ENCODE measurements around the gene PRKAB1.

PRKAB1 gene

DNA sequence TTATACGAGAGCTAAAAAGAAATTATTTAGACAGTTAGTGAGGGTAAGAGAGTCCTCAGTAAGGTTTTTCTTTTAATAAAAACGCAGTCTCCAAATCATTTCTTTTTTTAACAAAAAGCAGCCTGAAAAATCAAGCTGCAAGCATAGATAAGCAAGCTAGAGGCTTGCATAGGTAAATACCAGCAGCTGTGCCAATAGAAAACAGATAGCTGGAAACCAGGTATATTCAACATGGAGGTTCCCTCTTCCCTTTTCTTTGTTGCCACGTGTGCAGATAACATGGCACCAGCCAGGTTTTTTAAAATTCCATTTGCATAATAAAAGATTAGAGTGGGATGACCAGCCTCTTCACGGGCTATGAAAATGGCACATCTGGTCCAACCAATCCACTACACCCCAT lies 6.1 kb upstream of the PRKAB1 start:
- DNase-seq (ENCODE audit: low read depth) = no peak
- TF ChIP-seq, protein P1, sequence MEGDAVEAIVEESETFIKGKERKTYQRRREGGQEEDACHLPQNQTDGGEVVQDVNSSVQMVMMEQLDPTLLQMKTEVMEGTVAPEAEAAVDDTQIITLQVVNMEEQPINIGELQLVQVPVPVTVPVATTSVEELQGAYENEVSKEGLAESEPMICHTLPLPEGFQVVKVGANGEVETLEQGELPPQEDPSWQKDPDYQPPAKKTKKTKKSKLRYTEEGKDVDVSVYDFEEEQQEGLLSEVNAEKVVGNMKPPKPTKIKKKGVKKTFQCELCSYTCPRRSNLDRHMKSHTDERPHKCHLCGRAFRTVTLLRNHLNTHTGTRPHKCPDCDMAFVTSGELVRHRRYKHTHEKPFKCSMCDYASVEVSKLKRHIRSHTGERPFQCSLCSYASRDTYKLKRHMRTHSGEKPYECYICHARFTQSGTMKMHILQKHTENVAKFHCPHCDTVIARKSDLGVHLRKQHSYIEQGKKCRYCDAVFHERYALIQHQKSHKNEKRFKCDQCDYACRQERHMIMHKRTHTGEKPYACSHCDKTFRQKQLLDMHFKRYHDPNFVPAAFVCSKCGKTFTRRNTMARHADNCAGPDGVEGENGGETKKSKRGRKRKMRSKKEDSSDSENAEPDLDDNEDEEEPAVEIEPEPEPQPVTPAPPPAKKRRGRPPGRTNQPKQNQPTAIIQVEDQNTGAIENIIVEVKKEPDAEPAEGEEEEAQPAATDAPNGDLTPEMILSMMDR (IDR thresholded peaks at IDR 0.05; ENCODE audit: low read length, missing control alignments) = no peak
- no peak overlapping the region for H3K4me3 ChIP-seq (replicated peaks; ENCODE audit: low read depth, low read length)

DNA sequence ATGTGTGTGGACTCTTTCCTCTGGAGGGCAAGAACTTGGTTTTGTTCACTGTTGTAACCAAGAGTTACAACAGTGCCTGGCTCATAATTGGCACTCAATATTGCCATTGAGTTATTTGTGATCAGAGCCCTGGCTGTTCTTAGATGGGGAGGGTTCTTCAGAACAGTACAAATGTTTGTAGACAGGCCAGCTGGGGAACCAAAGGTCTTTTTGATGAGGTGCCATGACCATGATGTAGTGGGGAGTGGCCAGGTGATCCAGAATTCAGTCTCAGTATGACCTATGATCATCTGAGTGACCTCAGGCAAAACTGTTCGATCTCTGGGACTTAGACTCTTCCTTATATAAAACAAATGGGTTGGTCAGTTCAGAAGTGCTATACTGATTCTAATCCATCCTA lies 3.3 kb upstream of the PRKAB1 start:
- H3K4me3 ChIP-seq (replicated peaks; ENCODE audit: low read depth, low read length) = no peak overlapping the region
- DNase-seq (ENCODE audit: low read depth) = no peak
- TF ChIP-seq, protein P1 (IDR thresholded peaks at IDR 0.05; ENCODE audit: low read length, missing control alignments) = no peak

DNA sequence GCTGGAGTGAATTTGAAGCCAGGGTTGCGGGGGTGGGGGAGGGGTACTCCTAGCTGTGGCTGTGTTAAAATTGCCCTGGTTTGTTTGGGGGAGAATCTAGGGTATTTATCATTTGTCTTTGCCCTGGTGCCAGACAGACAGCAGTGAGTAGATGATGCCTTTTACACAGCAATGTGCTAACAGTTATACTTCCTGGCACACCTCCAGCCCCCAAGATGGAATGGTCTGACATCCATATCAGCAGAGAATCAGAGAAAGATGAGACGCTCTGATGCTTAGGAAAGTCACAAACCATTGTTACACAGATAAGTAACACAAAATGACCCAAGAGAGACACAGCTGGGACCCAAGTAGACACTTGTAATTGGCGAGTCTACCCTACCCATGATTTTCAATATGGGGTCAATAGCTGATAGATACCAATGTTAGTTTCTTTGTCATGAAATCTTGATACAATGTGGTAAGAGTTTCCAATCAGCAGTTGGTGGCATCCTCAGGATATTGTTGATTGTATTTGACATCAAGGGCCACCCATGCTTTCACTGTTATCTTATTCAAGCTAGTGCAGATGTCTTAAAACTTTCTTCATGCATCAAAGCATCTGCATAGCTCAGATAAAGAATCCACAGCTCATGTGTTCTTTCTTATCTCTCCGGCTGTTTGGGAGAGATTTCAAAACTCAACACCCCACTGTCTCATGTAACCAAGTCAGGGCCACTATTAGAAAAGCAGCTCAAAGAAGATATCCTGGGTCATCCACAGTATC lies 2.6 kb upstream of the PRKAB1 start:
- no peak overlapping the region for H3K4me3 ChIP-seq (replicated peaks; ENCODE audit: low read depth, low read length)
- no peak for DNase-seq (ENCODE audit: low read depth)
- TF ChIP-seq, protein P1 (IDR thresholded peaks at IDR 0.05; ENCODE audit: low read length, missing control alignments) = no peak

DNA sequence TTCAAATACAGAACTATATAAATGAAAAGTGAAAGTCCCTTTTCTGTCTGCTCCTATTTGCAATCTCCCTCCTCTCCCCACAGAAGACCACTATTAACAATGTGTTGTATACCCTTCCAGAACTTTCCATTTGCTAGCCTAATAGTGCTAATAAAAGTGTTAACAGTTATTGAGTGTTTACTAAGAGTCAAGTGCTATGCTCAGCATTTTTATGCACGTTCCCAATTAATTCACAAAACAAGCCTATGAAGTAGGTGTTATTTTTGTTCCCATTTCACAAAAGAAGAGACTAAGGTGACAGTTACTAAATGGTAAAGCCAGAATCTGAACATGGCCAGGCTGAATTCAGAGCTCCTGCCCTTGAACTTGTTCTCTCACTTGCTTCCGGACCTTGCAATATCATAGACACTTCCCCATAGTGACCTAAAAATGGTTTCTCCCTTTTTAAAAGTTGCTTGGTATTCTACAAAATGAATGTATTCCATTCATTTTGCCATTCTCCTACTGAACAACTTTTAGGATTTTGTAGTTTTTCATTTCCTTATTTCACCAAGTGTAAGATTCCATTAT lies 1.6 kb upstream of the PRKAB1 start:
- DNase-seq (ENCODE audit: low read depth) = no peak
- TF ChIP-seq, protein P1 (IDR thresholded peaks at IDR 0.05; ENCODE audit: low read length, missing control alignments) = no peak
- H3K4me3 ChIP-seq (replicated peaks; ENCODE audit: low read depth, low read length) = no peak overlapping the region

DNA sequence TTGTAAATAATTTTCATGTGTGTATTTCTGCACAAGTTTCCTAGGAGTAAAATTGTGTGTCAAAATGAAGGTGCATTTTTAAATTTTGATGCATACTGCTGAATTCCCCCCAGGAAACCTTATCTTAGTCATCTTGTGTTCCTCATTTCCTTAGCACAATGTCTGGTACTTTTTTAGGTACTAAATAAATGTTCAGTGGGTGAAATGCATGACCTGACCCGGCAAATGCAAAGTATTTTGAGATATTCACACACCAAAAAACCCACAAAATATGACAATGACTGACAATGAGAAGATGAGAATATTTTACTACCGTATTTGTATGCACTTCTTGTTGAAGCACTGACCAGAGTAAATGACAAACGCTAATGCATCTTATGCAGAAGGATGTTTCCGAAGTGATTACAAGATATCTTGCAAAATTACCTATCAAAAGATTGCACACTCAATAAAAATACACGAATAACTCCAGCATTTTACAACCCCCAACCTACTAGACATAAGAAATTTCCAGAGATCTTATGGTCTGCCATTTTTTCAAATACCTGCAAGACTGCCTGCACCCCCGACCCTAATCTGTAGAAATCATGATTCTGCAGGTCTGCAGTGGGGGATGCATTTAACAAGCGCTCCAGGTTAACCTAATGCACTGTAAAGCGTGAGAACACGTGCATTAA lies 895 bp upstream of the PRKAB1 start:
- TF ChIP-seq, protein P1 (IDR thresholded peaks at IDR 0.05; ENCODE audit: low read length, missing control alignments) = no peak
- H3K4me3 ChIP-seq (replicated peaks; ENCODE audit: low read depth, low read length) = peak overlapping the region; percentile 93
- DNase-seq (ENCODE audit: low read depth) = no peak

DNA sequence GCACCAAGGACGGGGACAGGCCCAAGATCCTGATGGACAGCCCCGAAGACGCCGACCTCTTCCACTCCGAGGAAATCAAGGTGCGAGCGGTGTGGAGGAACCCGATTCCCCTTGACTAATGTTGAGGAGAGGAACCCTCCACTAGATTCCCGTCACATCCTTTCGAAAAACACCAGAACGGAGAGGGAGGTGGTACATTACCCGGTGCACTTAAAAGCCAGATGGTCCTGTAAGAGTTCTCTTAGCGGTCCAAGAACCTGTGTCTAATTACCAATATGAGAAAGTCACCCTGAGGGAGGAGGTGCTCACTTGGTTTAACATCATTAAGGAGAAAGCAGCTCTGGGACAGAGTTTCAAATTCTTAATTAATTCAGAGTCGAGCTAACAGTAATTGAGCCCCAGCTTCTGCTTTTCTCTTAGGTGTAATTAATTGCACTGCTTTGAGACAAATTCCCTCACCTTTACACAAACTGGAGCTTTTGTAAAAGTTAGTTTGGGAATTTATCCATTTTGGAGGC lies 450 bp downstream of the PRKAB1 start:
- TF ChIP-seq, protein P1 (IDR thresholded peaks at IDR 0.05; ENCODE audit: low read length, missing control alignments) = no peak
- peak overlapping the region; percentile 93 for H3K4me3 ChIP-seq (replicated peaks; ENCODE audit: low read depth, low read length)
- no peak for DNase-seq (ENCODE audit: low read depth)
